Bronchial epithelial cell (primary cell): ENCODE measurements around the gene FGD4. TPM values are rescaled to one million over a fixed set of nuclear protein-coding genes. Genes with fewer than 3 reads are reported as not detected.

Experiments used
- DNase-seq: peaks from one replicate; pipeline ENCODE4 v3.0.0-alpha.2; 2010; ENCODE audit warnings: low read depth
- FAIRE-seq: peaks from 2 replicates; lab custom pipeline; 2011; peaks lifted over from hg19 to GRCh38; lab: Jason Lieb, UNC
- H3K27me3 ChIP-seq: 2 replicates; pipeline ENCODE4 v1.5.1; 2011; ENCODE audit warnings: low read length; ENCODE audit not compliant: control insufficient read depth, insufficient read depth
- H3K36me3 ChIP-seq: 2 replicates; pipeline ENCODE4 v1.5.1; 2011; ENCODE audit warnings: low read length; ENCODE audit not compliant: control insufficient read depth, insufficient read depth
- H3K4me3 ChIP-seq: 2 replicates; pipeline ENCODE4 v1.5.1; 2011; ENCODE audit warnings: mild to moderate bottlenecking, low read depth, low read length, control low read depth
- total RNA-seq: library from RNA; depleted of rRNA; stranded (reverse); fragments of >200 nt; gene quantifications from 2 replicates; pipeline ENCODE4 v1.2.1, GENCODE V29; 2014
- TF ChIP-seq, protein P1 (sequence below): IDR thresholded peaks from 2 replicates; pipeline ENCODE4 v1.5.1; 2011; ENCODE audit warnings: mild to moderate bottlenecking, moderate library complexity, low read length, control low read depth, inconsistent platforms; ENCODE audit not compliant: insufficient read depth, severe bottlenecking

FGD4 gene
- total RNA-seq, 1 donor from 2014 or later, result 22.9 TPM

DNA sequence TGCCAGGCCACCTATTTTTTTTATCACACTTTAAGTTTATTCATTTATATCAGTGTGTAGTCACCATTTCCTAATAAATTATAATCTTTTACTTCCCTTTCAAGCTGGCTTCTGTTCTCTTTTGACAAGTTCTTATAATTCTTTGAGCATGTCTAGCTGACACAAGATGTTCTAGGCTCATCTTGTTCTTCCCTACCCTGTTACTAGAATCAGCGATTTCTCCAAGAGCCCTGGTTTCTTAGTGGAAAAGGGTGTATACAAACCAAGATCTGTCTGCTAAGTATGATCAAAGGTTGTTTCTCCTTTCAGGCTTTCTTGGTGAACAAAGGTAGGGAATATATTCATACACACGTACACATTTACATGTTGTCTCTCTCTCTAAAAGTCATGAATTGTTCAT, 51.0 kb downstream of the FGD4 start:
- peaks cover 2% of the 10 kb centered on the region for H3K36me3 ChIP-seq
- DNase-seq (no peak), FAIRE-seq (no peak)
- no peaks in the 10 kb centered on the region for H3K27me3 ChIP-seq
- TF ChIP-seq, protein P1, sequence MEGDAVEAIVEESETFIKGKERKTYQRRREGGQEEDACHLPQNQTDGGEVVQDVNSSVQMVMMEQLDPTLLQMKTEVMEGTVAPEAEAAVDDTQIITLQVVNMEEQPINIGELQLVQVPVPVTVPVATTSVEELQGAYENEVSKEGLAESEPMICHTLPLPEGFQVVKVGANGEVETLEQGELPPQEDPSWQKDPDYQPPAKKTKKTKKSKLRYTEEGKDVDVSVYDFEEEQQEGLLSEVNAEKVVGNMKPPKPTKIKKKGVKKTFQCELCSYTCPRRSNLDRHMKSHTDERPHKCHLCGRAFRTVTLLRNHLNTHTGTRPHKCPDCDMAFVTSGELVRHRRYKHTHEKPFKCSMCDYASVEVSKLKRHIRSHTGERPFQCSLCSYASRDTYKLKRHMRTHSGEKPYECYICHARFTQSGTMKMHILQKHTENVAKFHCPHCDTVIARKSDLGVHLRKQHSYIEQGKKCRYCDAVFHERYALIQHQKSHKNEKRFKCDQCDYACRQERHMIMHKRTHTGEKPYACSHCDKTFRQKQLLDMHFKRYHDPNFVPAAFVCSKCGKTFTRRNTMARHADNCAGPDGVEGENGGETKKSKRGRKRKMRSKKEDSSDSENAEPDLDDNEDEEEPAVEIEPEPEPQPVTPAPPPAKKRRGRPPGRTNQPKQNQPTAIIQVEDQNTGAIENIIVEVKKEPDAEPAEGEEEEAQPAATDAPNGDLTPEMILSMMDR, result no peak
- no peak overlapping the region for H3K4me3 ChIP-seq

DNA sequence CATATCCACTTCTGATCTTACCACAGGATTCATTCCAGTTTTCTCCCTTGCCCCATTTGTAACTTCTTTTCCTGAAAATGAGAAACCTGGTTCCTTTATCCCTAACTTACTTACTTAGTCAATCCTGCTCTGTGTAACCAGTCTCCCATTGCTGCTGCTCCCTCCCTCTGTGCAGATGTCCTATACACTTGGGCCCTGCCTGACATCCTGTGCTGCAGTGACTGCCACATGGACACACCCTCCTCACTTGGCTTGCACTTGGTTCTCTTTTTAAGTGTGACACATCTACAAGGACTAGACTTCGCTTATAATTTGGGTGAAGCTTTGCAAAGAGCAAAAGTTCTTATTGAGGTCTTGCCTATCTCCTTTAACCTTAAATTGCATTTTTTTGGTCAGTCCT, 51.4 kb downstream of the FGD4 start:
- Histone ChIP-seq H3K4me3 (no peak overlapping the region), H3K27me3 (no peaks in the 10 kb centered on the region), H3K36me3 (peaks cover 2% of the 10 kb centered on the region)
- no peak for DNase-seq
- TF ChIP-seq, protein P1, result no peak
- FAIRE-seq, result no peak

DNA sequence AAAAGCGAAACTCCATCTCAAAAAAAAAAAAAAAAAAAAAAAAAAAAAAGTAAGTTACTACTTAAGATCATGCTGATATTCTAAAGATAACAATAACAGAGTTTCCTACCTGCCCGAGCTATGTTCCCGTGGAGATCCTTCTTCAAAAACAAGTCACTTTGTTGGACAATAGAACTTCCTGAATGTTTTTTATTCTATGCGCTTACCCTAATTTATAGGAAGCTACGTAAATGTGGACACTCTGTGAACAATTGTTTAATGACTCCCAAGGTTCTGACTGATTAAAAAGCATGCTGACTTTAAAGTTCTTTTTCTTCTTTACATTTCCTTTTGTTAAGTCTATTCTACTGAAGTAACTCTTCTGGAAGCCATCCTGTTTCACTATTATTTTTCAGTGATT, 52.5 kb downstream of the FGD4 start:
- TF ChIP-seq, protein P1, result no peak
- H3K27me3 ChIP-seq, result no peaks in the 10 kb centered on the region
- FAIRE-seq (no peak), DNase-seq (no peak)
- H3K4me3 ChIP-seq, result no peak overlapping the region
- H3K36me3 ChIP-seq, result no peaks in the 10 kb centered on the region

DNA sequence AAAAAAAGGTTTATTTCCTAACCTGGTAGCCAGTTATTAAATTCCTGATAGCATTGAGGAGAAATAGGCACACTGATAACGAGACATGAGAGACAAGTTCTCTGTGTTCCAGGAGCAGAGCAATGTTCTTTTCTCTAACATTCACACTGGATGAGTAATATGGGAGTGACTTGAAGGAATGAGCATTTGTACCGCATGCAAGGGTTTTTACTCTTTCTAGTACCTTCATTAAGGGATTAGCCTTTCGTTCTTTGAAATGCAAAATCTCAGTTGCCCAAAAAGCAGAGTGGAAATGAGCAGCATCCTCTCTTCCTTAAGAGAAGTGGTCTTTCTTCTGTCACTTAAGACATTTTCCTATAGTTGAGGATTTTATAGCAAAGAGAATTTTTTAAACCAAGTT, 54.7 kb downstream of the FGD4 start:
- no peaks in the 10 kb centered on the region for H3K36me3 ChIP-seq
- H3K27me3 ChIP-seq, result no peaks in the 10 kb centered on the region
- H3K4me3 ChIP-seq, result no peak overlapping the region
- TF ChIP-seq, protein P1, result no peak
- DNase-seq (peak; percentile 82), FAIRE-seq (no peak)

DNA sequence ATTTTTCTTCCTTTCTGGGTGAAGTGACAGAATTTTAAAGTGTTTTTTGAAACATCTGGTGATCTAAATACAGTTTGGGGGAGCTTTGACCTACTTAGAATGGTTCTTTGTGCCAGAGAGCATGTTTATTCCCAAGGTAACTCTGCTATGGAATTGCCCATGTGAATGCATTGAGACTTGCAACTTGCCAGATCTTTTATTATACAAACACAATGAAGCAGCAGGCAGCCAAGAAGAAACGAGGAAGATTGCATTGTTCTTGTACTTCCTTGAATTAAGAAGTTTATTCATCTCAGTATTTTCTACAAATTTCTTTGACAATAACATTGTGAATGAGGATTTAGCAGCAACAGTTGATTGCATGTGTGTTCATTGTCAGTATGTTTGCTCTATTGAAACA, 55.5 kb downstream of the FGD4 start:
- FAIRE-seq (no peak), DNase-seq (no peak)
- Histone ChIP-seq H3K27me3 (no peaks in the 10 kb centered on the region), H3K36me3 (no peaks in the 10 kb centered on the region), H3K4me3 (no peak overlapping the region)
- TF ChIP-seq, protein P1, result no peak

DNA sequence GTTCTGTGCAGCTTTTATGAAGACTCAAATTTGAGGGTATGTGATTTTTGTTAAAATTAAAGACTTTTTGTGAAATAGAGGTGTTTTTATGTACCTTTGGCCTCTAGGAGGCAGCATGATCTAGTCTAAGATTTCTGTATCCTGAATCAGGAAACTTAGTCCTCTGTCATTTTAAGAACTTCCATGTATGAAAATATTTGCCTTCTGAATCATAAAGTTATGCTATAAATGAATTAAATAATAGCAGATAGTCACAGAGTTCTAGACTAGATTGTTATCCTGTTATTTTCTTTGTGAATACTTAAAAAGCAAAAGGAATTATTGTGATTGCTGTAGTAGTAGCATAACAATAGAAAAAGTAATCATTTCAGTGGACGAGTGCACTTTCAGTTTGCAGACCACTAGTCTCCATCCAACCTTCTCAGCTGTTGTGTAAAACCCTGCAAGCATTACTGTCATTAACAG, 56.3 kb downstream of the FGD4 start:
- no peaks in the 10 kb centered on the region for H3K36me3 ChIP-seq
- DNase-seq (peak; percentile 77), FAIRE-seq (no peak)

More for the DNA sequence above, 56.3 kb downstream of the FGD4 start:
- TF ChIP-seq, protein P1, result peak; percentile 55
- no peak overlapping the region for H3K4me3 ChIP-seq
- H3K27me3 ChIP-seq, result no peaks in the 10 kb centered on the region
